NCI-H2196 (cell line): ENCODE measurements around the gene CTDSPL.

Experiments used
- DNase-seq: peaks from one replicate; lab custom pipeline; 2025; ENCODE audit not compliant: unreplicated experiment; lab: John Stamatoyannopoulos, UW

CTDSPL gene

DNA sequence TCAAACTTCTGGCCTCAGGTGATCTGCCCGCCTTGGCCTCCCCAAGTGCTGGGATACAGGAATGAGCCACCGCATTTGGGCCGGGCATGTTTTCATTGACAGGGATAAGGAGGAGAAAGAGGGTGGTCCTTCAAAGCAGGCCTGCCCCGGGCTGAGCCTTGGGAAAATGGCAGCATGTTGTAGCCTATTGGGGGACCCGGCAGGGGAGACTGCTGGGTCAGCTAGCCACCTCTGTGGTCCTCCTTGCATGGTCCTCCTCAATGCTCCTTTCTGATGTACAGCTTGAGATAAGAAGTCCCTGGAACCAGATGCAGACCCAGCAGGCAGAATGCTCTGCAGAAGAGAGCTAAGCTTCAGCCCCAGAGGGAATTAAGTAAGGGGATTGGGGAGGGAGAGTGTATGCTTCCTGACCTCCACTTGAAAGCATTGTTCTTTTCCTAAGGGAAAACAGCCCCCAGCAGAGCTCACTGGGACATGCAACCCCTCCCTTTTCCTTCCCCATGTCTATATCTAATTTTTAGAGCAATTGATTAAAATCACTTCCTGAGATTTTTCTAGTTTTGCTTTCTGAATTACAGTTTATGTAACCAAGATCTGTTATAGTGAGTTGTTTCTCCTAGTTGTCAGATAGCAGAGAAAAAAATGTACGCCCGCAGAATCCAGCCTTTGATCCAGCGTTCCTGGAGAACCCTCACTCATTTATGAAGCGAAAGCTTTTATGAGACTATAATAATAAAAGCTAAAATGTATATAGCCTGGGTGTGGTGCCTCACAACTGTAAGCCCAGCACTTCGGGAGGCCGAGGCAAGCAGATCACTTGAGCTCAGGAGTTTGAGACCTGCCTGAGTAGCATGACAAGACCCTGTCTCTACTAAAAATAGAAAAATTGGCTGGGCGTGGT, 80.2 kb downstream of the CTDSPL start:
- no peak for DNase-seq

DNA sequence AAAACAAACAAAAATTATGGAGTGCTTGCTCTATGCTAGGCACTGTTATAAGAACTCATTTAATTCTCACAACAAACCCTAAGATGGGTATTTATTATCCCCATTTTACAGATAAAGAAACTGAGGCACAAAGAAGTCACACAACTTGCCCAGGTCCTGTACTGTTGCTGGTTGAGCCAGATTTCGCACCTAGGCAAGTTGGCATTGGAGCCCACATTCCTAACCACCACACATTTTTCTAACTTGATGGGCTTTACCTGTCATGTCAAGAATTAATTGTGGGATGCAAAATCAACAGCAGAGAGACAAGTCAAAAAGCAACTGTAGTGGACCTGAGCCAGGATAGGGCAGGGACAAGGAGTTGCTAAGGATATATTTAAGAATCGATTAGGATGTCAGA, 81.0 kb downstream of the CTDSPL start:
- no peak for DNase-seq

DNA sequence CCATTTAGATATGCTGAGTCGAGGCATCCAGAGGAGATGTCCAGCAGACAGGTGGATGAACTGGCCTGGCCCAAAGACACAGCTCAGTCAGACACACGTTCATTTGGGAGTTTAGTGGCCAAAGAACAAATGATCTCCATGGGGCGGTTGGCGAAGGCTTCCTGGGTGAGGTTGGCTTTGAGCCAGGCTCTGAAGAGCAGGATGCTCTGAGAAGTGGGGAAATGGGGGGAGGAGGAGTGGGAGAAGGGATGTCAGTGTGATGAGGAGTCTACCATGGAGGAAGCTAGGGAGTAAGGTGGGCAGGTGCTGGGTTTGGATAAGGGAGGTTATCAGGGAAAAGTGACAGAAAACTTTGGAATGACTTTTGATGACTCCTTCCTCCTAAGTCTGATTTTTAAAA, 81.4 kb downstream of the CTDSPL start:
- DNase-seq, result no peak

DNA sequence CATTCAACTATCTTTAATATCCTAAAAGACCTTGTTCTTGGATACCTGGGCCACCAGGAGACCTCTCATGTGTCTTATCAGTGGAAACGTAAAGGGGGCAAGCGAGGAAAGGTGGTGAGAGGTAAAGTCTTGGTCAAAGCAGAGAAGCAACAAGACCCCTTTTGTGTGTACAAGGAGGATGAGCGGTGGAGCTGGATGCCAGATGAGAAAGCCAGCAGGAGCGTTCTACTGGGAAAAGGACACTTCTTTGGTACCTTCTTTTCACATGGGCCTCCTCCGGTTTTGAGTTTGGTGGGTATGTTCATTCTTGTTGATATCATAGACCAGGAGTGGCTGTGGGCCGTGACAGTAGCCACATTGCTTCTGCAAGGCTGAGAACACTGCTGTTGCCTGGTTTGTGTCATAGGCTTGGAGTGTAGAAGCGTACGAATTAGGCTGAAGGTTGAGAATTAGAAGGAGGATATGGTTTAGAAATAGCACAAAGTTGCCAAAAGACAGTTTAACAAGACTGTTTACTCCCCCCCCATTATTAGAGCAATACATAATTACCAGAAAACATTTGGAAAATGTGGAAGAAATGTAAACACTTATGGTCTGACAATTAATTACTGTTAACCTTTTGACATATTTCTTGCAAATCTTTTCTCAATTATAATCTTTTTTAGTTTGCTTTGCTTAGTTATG, 82.1 kb downstream of the CTDSPL start:
- no peak for DNase-seq

DNA sequence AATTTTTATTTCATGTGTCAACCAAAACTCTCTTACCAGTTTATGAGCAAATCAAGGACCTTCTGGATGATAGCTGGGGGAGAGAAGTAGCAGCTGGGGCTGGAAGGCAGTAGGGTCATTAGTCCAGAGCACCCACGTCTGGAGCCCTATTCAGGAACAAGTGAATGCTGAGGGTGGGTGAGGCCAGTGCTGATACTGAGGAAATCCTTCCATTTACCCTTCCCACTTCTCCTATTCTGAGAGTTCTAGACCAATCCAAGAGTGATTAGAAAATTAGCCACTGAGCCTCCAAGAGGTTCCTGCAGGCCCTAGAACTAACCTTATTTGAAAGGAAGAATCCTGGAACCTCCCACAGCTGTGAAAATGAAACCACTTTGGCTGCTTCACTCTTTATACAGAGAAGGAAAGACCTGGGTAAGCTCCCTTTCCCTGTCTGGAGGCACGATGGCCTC, 82.7 kb downstream of the CTDSPL start:
- no peak for DNase-seq

DNA sequence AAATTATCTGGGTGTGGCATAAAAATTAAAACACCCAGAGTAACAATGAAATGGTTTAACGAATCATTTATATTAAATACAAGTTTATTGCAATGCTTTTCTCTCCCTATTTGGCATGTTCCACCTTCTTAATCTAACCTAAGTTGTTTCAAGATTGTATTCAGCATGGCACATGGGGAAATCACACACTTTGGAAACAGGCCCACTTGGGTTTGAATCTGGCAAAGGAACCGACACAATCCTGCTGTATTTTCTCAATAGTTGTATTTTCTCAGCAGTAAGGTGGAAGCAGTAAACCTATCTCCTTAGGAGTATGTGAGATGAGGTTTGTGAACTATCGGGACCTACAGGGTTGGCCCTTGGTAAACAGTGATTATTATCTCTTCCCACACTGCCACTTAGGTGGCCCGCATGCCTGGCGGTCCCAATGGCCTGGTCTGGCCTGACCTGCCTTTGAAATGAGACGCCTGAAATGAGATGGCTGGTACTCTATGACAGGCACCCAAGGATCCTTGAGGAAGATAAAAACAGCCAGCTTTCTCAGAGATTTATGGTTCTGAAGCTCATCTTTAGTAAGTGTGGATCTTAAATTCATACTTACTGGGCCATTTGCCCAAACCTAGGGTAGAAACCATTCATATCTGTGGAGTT, 83.6 kb downstream of the CTDSPL start:
- DNase-seq, result no peak

DNA sequence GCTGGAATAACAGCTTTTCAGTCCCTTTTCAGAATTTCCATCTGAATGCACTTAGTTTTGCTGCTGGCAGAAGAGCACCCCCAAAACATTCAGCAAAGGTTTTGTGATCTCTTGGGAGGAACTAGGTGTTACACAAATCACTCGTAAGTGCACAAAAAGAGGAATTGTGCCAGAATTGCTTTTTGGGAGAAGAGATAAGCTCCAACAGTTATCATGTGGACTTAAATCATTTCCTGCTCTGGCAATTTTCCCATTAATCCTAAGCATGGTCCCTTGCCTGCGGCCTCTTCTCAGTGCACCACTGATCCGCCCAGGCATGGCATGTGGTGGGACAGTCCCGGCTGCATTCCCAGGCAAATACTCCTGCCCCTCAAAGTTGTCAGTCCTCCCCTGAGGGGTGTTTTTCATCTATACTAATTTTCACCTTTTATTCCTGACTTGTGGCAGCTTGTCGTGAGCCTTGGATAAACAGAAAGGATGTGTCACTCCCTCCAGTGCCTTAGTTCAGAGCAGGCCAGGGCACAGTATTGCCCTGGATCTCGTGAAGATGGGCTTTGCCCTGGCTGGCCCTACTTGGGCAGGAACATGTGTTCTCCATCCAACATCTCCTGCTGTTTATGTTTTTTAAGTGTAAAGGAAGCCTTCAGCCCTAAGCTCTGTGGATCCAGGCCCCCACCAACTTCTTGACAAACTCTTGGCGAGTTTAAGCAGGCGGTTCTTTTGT, 84.3 kb downstream of the CTDSPL start:
- DNase-seq, result no peak

DNA sequence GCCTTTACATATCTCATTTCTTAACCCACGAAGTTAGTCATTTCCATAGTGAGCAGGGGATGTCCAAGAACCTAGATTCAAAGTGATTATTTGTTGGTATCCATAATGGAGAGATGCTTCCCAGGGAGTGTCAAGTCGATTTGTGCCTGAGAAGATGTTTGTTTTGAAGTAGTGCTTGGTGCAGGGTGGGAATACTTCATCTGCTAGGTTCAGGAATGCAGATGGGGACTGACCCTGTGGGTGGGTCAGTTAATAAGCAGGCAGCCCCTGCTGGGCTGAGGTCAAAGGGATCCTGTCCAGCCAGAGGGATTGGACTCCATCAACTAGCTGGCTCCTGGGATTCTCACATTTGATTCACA, 84.8 kb downstream of the CTDSPL start:
- no peak for DNase-seq

DNA sequence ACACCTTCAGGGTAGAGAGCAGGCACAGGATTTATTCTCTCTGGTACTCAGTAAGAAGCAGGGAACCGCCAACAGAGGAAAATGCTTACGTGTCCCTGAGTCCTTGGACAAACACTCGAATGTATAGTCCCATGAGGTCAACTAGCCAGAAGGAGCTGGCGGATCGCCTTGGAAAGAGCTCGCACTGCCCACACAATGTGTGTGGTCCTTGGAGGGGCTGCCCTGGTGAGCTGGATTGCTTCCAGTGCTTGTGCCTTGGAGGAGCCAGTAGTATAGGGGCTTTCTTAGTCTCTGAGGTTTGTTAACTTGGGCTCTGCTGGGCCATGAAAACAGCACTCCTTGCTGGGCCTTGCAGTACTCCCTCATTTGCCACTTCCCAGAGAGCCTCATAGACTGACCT, 88.2 kb downstream of the CTDSPL start:
- DNase-seq, result no peak

DNA sequence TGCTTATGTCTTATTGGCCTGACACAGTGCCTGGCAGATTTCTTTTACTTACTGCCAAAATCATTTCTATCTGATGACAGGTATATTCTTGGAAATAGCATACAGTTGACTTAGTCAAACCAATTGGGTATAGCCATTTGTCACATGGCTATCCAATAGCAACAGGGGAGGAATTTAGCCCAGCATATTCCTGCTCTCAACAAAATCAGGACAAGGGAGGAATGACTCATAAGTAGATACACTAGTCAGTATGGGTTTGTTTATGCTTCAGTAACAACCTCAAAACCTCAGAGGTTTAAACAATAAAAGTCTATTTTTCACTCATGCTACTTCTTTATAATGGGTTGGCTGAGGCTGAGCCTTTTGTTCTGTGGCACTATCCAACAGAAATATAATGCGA, 90.9 kb downstream of the CTDSPL start:
- DNase-seq, result no peak

DNA sequence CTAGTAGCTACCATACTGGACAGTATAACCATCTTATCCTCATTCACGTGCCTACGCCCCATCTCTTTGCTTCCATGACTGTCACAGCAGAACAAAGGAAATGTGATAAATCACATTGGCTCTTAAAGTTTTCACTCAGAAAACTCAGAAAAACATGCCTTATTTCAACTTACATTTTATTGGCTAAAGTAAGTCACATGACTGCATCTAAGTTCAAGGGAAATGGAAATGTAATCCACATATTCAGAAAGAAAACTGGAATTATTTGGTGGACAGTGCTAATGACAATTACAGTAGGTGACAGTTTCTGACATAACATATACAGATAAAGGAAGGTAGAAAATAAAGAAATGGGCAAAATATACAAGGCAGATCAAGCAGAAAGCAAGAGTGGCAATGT, 91.5 kb downstream of the CTDSPL start:
- no peak for DNase-seq

DNA sequence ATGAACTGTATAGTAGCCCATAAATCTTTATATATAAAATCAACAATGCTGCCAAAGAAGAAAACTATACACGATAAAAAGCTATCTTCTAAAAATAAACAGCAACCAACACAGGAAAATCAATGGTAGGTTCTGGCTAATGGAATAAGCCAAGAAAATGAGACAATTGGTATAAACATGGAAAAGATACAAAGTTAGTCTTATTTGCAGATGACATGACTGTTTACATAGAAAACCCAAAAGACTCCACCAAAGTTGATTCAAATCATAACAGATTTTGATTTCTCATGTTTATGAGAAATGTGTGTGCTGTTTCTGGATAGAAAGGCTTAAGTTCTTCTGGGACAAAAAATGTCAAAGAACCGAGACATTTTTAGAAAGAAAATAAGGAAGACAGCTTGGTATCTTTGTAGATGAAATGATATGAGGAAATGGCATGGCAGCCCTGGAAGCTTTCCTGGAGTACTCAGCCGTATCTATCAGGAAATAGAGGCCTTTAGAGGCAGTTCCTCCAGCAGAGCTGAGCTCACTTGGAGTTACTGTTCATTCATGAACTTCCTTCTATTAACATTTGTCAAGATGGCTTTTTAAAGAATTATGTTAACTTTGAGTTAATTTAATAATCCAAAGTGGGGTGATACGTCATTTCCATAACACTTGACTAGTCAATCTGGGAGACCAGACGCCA, 92.2 kb downstream of the CTDSPL start:
- no peak for DNase-seq

DNA sequence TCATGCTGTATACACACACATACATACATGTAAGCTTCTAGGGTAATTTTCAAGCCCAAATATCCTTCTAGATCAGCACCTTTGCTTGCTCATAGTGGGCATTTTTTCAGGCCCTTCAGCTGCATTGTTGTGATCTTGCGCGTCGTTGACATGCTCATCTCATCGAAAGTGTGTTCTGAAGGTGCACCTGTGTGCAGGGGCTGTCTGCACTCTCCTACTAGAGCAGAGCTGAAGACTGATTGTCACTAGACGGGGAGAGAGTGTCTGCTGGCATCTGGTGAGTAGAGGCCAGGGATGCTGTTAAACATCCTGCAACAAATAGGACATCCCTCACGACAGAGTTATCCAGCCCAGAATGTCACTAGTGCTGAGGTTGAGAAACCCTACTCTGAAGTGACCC, 93.2 kb downstream of the CTDSPL start:
- DNase-seq, result no peak

DNA sequence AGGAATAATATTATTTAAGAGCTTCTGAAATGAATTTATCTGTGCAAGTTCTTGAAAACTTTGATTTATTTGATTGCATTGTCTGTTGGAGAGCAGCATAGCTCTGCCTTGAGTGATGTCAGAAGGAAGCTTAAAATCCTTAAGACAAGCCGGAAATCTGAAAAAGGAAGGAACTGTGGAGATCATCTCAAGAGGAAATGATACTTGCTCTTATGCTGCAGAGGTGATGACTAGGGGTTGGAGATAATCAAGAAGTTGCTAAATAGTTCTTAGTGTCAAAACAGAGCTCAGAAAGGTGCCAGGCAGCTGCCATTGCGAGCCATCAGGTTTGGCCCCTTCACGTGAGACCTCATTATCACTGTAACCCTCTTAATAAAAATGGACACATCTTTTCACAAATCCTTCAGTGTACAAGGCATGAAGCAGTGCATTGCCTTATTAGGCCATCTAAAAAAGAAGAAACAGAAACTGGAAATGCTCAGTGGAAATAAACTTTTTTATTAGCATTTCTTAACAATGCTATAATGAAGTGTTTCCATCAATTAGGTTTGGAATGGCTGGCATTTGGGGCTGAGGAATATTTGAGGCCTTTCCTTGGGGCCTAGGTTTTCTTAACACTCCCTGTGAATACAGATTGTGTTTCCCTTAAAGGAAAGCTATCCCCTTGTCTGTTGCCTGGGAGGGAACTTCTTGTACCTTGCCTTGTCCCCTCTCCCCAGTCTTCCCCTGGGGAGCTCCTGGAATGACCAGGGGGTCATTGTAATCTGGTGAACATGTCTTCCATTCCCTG, 94.4 kb downstream of the CTDSPL start:
- DNase-seq, result no peak

DNA sequence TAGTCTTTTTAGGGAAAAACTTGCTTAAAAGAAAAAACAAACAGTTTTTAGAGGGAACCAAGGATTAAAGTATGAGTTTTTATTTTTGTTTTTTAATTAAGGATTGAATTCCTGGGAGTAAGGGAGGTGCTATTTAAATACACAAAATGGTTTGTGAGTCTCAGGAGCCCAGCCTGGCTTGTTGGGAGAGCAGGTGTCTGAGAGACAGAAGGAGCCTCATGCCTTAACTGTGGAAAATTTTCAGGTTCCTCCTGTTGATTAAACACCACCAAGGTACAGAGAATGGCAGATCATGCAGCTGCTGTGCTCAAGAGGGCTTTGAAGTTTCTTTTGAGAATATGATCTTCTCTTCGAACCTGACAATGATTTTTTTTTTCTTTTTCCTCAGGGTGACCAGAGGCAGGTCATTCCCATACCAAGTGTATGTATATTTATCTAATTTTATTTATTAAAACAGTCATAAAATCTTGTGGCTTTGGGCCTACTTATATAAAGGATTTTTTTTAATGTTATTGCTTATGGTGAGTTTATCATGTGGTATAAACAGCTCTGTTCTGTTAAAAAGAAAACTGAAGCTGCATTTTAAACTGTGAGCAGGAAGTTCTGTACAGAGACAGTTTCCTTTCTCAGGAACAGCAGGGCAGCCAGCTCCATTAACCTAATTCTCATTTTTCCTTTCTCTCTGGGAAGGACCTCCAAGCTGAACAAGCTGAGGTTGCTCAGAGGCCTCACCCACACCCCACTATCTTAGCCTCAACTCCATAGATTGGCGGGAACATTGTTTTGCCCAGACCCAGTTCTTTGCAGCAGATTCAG, 95.3 kb downstream of the CTDSPL start:
- DNase-seq, result no peak

DNA sequence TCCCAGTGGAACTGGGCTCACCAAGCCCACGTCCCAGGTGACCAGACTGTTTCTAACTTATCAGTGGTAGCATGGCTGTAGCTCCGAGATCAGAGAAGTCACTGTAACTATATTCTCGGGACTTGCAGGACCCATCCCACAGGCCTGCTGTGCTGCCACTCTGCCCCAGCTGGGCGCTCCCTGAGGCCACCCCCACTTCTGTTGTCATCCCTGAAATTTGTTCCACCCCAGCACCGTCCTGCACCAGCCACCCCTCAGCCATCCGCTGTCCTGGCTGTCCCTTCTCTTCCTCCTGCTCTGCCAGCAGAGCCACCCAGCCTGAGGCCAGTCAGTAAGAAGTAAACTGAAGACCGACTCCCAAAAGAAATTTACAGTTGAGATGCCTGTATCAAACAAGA, 95.9 kb downstream of the CTDSPL start:
- DNase-seq, result no peak

DNA sequence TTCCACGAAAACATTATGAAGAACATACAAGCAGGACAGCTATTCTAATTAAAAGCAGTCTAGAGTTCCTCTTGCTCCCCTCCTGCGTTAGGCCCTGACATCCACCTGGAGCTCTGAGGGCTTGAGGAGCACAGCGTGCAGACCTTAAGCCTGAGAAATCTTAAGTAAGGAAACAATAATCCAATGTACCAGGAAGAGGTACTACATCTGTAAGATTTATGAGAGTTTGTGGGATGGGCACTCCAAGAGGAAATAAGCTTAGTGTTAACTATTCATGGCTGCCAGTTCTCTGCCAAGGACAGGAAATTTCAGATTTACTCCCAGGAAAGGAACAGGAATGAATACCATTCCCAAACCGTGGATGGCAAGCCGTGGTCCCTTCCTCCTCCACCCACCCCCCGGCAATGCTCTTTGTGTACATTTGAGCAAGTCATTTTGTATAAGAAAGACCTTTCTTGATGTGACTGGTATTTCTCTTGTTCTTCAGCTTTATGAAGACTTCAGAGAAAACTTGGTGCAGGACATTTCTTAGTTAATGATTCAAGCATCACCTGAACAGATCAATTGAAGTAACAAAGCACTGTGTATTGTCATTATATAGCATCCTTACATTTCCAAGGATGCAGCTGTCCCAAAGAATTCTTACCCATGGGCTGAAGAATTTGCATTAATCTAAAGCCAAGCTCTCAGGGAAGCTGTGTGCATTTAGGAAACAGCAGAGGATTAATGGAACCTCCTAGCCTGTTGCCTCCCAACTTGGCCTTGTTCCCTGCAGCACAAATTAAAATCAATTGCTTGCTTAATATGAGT, 100.1 kb downstream of the CTDSPL start:
- DNase-seq, result no peak

DNA sequence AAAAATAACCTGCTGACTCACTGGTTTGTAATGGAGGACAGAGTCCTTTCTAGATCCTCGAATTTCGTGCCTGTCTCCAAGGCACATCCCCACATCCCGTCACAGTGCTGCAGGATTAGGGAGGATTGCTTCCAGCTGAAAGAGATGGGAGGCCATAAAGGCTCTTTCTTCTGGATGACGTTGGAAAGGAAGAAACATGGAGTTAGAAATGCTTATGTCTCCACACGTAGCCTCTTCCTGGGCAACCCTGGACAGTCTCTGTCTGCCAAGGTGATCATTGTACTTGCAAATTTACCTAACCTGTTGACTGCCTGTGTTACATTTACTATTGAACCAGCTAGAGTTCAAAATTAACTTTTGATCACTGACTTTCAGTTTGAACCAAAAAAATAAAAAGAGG, 101.3 kb downstream of the CTDSPL start:
- no peak for DNase-seq
